Measurements from ENCODE around the gene KDSR. TPM values are rescaled to one million over a fixed set of nuclear protein-coding genes. Genes with fewer than 3 reads are reported as not detected.

Gene KDSR
- total RNA-seq, 1 experiment from 2014 or later: 108 TPM

GRCh38 chr18:63315876-63316275 is 51.1 kb downstream of the KDSR start:
- no peak overlapping the region for H3K4me3 Mint-ChIP-seq (ENCODE audit: unreplicated experiment)
- H3K4me1 Mint-ChIP-seq (ENCODE audit: insufficient read depth, unreplicated experiment): peaks cover 16% of the 10 kb centered on the region
- DNase-seq (ENCODE audit: unreplicated experiment): no peak
- no peaks in the 10 kb centered on the region for H3K27me3 Mint-ChIP-seq (ENCODE audit: insufficient read depth, unreplicated experiment)
- no peak for TF ChIP-seq CTCF (IDR thresholded peaks at IDR 0.05; ENCODE audit: unreplicated experiment)
- H3K36me3 Mint-ChIP-seq (ENCODE audit: insufficient read depth, unreplicated experiment): peaks cover 4% of the 10 kb centered on the region
- CTCF ChIA-PET: no interaction called here
- POLR2A ChIA-PET: no interaction called here
- intact Hi-C loops (cut with micrococcal nuclease): no loop called here
- no TSS peak for BruUV-seq (replicated peaks)
- no peaks in the 10 kb centered on the region for H3K9me3 Mint-ChIP-seq (ENCODE audit: unreplicated experiment)
- no peak overlapping the region for H3K27ac Mint-ChIP-seq (ENCODE audit: low read depth, unreplicated experiment)

- no TSS peak for BruUV-seq (replicated peaks)
- Mint-ChIP-seq H3K36me3 (ENCODE audit: insufficient read depth, unreplicated experiment) (no peaks in the 10 kb centered on the region), H3K9me3 (ENCODE audit: unreplicated experiment) (no peaks in the 10 kb centered on the region), H3K4me1 (ENCODE audit: insufficient read depth, unreplicated experiment) (peaks cover 16% of the 10 kb centered on the region), H3K27me3 (ENCODE audit: insufficient read depth, unreplicated experiment) (no peaks in the 10 kb centered on the region), H3K27ac (ENCODE audit: low read depth, unreplicated experiment) (no peak overlapping the region), H3K4me3 (ENCODE audit: unreplicated experiment) (no peak overlapping the region)
- no peak for DNase-seq (ENCODE audit: unreplicated experiment)
- TF ChIP-seq CTCF (IDR thresholded peaks at IDR 0.05; ENCODE audit: unreplicated experiment): no peak
- intact Hi-C loops (cut with micrococcal nuclease): no loop called here
- POLR2A ChIA-PET: interaction anchor here (0.6 kb wide), 1 partner anchor 50 kb away, joined by 3 read pairs; no protein-coding TSS in a partner anchor
- CTCF ChIA-PET: interaction anchor here (1.0 to 1.5 kb wide), 2 partner anchors 31 to 299 kb away, joined by 3 to 8 read pairs; no protein-coding TSS in a partner anchor
Observed at GRCh38 chr18:63315131-63315662, 51.8 kb downstream of the KDSR start.

- DNase-seq (ENCODE audit: unreplicated experiment): no peak
- peaks cover 14% of the 10 kb centered on the region for H3K4me1 Mint-ChIP-seq (ENCODE audit: insufficient read depth, unreplicated experiment)
- intact Hi-C loops (cut with micrococcal nuclease): no loop called here
- ChIA-PET POLR2A (interaction anchor here (0.6 kb wide), 1 partner anchor 49 kb away, joined by 3 read pairs; no protein-coding TSS in a partner anchor), CTCF (interaction anchor here (0.5 to 1.5 kb wide), 5 partner anchors 32 to 780 kb away, joined by 3 to 8 read pairs (median 3); no protein-coding TSS in a partner anchor)
- H3K9me3 Mint-ChIP-seq (ENCODE audit: unreplicated experiment): no peaks in the 10 kb centered on the region
- H3K36me3 Mint-ChIP-seq (ENCODE audit: insufficient read depth, unreplicated experiment): no peaks in the 10 kb centered on the region
- no peak overlapping the region for H3K27ac Mint-ChIP-seq (ENCODE audit: low read depth, unreplicated experiment)
- no peak overlapping the region for H3K4me3 Mint-ChIP-seq (ENCODE audit: unreplicated experiment)
- no TSS peak for BruUV-seq (replicated peaks)
- H3K27me3 Mint-ChIP-seq (ENCODE audit: insufficient read depth, unreplicated experiment): no peaks in the 10 kb centered on the region
- TF ChIP-seq CTCF (IDR thresholded peaks at IDR 0.05; ENCODE audit: unreplicated experiment): no peak
Observed at GRCh38 chr18:63314062-63314790, 52.8 kb downstream of the KDSR start.

- H3K4me1 Mint-ChIP-seq (ENCODE audit: insufficient read depth, unreplicated experiment): peaks cover 6% of the 10 kb centered on the region
- CTCF ChIA-PET: interaction anchor here (0.6 to 1.2 kb wide), 2 partner anchors 161 to 182 kb away, joined by 3 to 7 read pairs; no protein-coding TSS in a partner anchor
- intact Hi-C loops (cut with micrococcal nuclease): no loop called here
Observed at GRCh38 chr18:63313396-63313917, 53.5 kb downstream of the KDSR start.

More at GRCh38 chr18:63313396-63313917, 53.5 kb downstream of the KDSR start:
- Mint-ChIP-seq H3K27me3 (ENCODE audit: insufficient read depth, unreplicated experiment) (no peaks in the 10 kb centered on the region), H3K9me3 (ENCODE audit: unreplicated experiment) (no peaks in the 10 kb centered on the region), H3K27ac (ENCODE audit: low read depth, unreplicated experiment) (no peak overlapping the region), H3K4me3 (ENCODE audit: unreplicated experiment) (no peak overlapping the region), H3K36me3 (ENCODE audit: insufficient read depth, unreplicated experiment) (no peaks in the 10 kb centered on the region)
- BruUV-seq (replicated peaks): no TSS peak
- no peak for DNase-seq (ENCODE audit: unreplicated experiment)
- no peak for TF ChIP-seq CTCF (IDR thresholded peaks at IDR 0.05; ENCODE audit: unreplicated experiment)
- POLR2A ChIA-PET: no interaction called here

All from MCF 10A (cell line).